GM12878 (cell line): Measurements from ENCODE around the gene STEAP2. TPM values are rescaled to one million over a fixed set of nuclear protein-coding genes. Genes with fewer than 3 reads are reported as not detected.
"Not testable (repeated sequence)": the region's sequence is repeated elsewhere in the genome, so short reads cannot be mapped to it uniquely, and the experiment has no call there.

Source experiments
- ATAC-seq: fragments of 200-7000 bp; cut with Tn5 transposase; 3 replicates; pipeline ENCODE4 v1.9.1; 2020; ENCODE audit warnings: mild to moderate bottlenecking, moderate library complexity
- BruUV-seq: library from RNA; stranded (reverse); fragments of 400-500 nt; replicated peaks from 2 replicates; lab custom pipeline; 2021; lab: Mats Ljungman, UMichigan
- CTCF ChIA-PET: fragments of 300-600 bp; sonication (Branson Sonifier 250); formaldehyde crosslinking; extraction: SDS; loops from one replicate; lab custom pipeline; 2021; ENCODE audit warnings: inconsistent platforms; lab: Yijun Ruan, JAX
- POLR2A ChIA-PET: fragments of 350-600 bp; formaldehyde crosslinking; extraction: SDS; loops from one replicate; lab custom pipeline; 2021; ENCODE audit warnings: inconsistent platforms; lab: Charles Lee
- RAD21 ChIA-PET: fragments of 300-600 bp; sonication (Branson Sonifier 250); formaldehyde crosslinking; loops from one replicate; lab custom pipeline; 2023; ENCODE audit warnings: antibody characterized with exemption; ENCODE audit not compliant: unreplicated experiment; lab: Charles Lee
- SMC1A ChIA-PET: fragments of 300-600 bp; sonication (Branson Sonifier 250); formaldehyde crosslinking; loops from one replicate; lab custom pipeline; 2023; ENCODE audit not compliant: unreplicated experiment, uncharacterized antibody; lab: Charles Lee
- DNase-seq: peaks from one replicate; pipeline ENCODE4 v3.0.0-alpha.2; 2011; ENCODE audit warnings: low read depth, low spot score
- FAIRE-seq: peaks from 3 replicates; lab custom pipeline; 2011; peaks lifted over from hg19 to GRCh38; lab: Jason Lieb, UNC
- H2AFZ ChIP-seq: 2 replicates; pipeline ENCODE4 v1.6.0; 2011; ENCODE audit warnings: low read depth, low read length, control low read depth; ENCODE audit not compliant: control insufficient read depth
- H3K27ac ChIP-seq: 2 replicates; pipeline ENCODE4 v1.5.1; 2011; ENCODE audit warnings: control low read depth; ENCODE audit not compliant: control insufficient read depth, insufficient read depth
- H3K27me3 ChIP-seq, 2 experiments: replicated peaks in 1 of 2; 2 replicates each; pipeline versions ENCODE4 v1.6.0 to v1.6.1; 2011; ENCODE audit warnings: low read length in 1 of 2; ENCODE audit not compliant: control insufficient read depth in 2 of 2, insufficient read depth in 2 of 2
- H3K36me3 ChIP-seq, 2 experiments: 2 replicates each; pipeline ENCODE4 v1.5.1; 2011; ENCODE audit warnings: low read length in 1 of 2; ENCODE audit not compliant: control insufficient read depth in 2 of 2, insufficient read depth in 2 of 2
- H3K4me1 ChIP-seq: 2 replicates; pipeline ENCODE4 v1.6.1; 2011; ENCODE audit warnings: mild to moderate bottlenecking, low read length, moderate library complexity, mixed read lengths; ENCODE audit not compliant: control insufficient read depth, insufficient read depth
- H3K4me2 ChIP-seq: 2 replicates; pipeline ENCODE4 v1.6.0; 2011; ENCODE audit warnings: control low read depth; ENCODE audit not compliant: control insufficient read depth, insufficient read depth
- H3K4me3 ChIP-seq: fragments of 200-600 bp; sonication (generic); 2 replicates; pipeline ENCODE4 v1.5.1; 2016
- H3K79me2 ChIP-seq: 2 replicates; pipeline ENCODE4 v1.6.0; 2011; ENCODE audit warnings: low read length; ENCODE audit not compliant: control insufficient read depth, insufficient read depth
- H3K9ac ChIP-seq: 2 replicates; pipeline ENCODE4 v1.8.0; 2011; ENCODE audit warnings: low read length, control low read depth, mixed read lengths; ENCODE audit not compliant: control insufficient read depth, insufficient read depth
- H3K9me3 ChIP-seq: replicated peaks from 3 replicates; pipeline ENCODE4 v1.5.1; 2011; ENCODE audit warnings: mild to moderate bottlenecking, low read length; ENCODE audit not compliant: control insufficient read depth, insufficient read depth
- H4K20me1 ChIP-seq: 2 replicates; pipeline ENCODE4 v1.6.0; 2011; ENCODE audit not compliant: control insufficient read depth, insufficient read depth
- BCL11A ChIP-seq: IDR thresholded peaks from 2 replicates; pipeline ENCODE4 v1.6.1; 2011; ENCODE audit warnings: low read depth, low read length
- EED ChIP-seq: sonication (generic); IDR thresholded peaks from 2 replicates; pipeline ENCODE4 v1.6.1; 2016; ENCODE audit warnings: antibody characterized with exemption, low read depth
- IKZF1 ChIP-seq: fragments of 450-650 bp; conservative IDR thresholded peaks from 2 replicates; pipeline ENCODE4 v1.6.1; 2017; ENCODE audit warnings: antibody characterized with exemption, mild to moderate bottlenecking
- IKZF2 ChIP-seq, 2 experiments: fragments of 450-650 bp; IDR thresholded peaks; 2 replicates each; pipeline ENCODE4 v1.6.1; 2017; ENCODE audit warnings: mild to moderate bottlenecking in 2 of 2, moderate library complexity in 2 of 2
- MYB ChIP-seq: fragments of 150-350 bp; IDR thresholded peaks from 2 replicates; pipeline ENCODE4 v1.6.1; 2014; ENCODE audit warnings: mild to moderate bottlenecking, low read depth, low read length, borderline replicate concordance
- SMAD1 ChIP-seq: fragments of 450-650 bp; IDR thresholded peaks from 2 replicates; pipeline ENCODE4 v1.6.1; 2018; ENCODE audit warnings: mild to moderate bottlenecking, low read depth; ENCODE audit not compliant: partially characterized antibody
- SPI1 ChIP-seq: IDR thresholded peaks from 2 replicates; pipeline ENCODE4 v1.6.1; 2011; ENCODE audit warnings: low read depth, mild to moderate bottlenecking, low read length, moderate library complexity, borderline replicate concordance; ENCODE audit not compliant: insufficient read depth
- WGBS: methylation state at CpG from one replicate; pipeline ENCODE4 v1.1.6; 2016; ENCODE audit warnings: low lambda C conversion rate; ENCODE audit not compliant: insufficient replicate concordance, insufficient coverage; ENCODE audit errors: missing lambda C conversion rate; 5-methylcytosine and 5-hydroxymethylcytosine counted together
- in situ Hi-C: fragments of 300-500 bp; cut with MboI; formaldehyde crosslinking; loops from 9 replicates; pipeline ENCODE4 v1.14.3; 2018; ENCODE audit warnings: mixed read lengths
- intact Hi-C: fragments of 100-400 bp; cut with micrococcal nuclease; formaldehyde crosslinking; loops from one replicate; pipeline ENCODE4 v1.14.2; 2022; ENCODE audit not compliant: unreplicated experiment
- polyA plus RNA-seq, 11 experiments: library from polyadenylated mRNA; depleted of rRNA in 4 of 11; unstranded in 6 of 11; stranded (reverse) in 5 of 11; fragments of >200 nt; fragmentation: Nextera tagmentation in 4 of 11; fragmentation: Illumina TruSeq in 1 of 11; extraction: Ambion mirVana in 4 of 11; extraction: Trizol in 1 of 11; gene quantifications; 1 replicate in 1 of 11; 2 replicates in 10 of 11; pipeline versions ENCODE4 v1.2.1 to v1.2.3, GENCODE V29; 2011 to 2016; ENCODE audit warnings: inconsistent platforms in 2 of 11, missing spikeins in 2 of 11, low read depth in 1 of 11
- total RNA-seq, 4 experiments: library from RNA; depleted of rRNA in 3 of 4; stranded (reverse); fragments of >200 nt in 3 of 4; fragmentation: Illumina TruSeq in 1 of 4; extraction: Trizol in 1 of 4; gene quantifications; 2 replicates each; pipeline versions ENCODE4 v1.2.1 to v1.2.3, GENCODE V29; 2013 to 2021

The STEAP2 gene
- total and polyA plus RNA-seq, 10 of the 15 experiments (the other 5 are each of a cell fraction or from before 2014, with no cell fraction given), result 0.64 to 17.6 (median 1.8) TPM

DNA sequence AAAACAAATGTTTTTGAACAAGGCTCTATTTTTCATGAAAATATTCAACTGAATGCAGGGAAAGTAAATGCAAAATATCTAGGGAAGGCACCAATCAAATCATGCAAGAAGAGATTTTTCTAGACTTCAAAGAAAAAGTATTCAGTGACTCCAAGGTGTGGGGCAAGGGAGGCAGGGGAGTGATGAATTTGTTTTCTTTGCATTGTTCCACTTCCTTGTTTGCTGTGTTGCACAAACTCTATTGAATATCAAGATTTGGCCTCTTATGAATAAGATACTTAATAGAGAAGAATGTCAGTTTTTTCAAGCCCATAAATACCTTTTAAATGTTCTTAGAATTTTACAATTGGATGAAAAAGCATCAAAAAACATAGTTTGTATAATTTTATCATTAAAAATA is 30.9 kb upstream of the STEAP2 start:
- in situ Hi-C loops (no loop called here), intact Hi-C loops (no loop called here)
- H3K4me3 ChIP-seq, result no peak overlapping the region
- H3K4me2 ChIP-seq, result 0 out of 2 replicates have a peak overlapping the region, but pooled peaks have one; percentile 3
- ChIA-PET RAD21 (interaction anchor here (1.2 to 2.0 kb wide), 3 partner anchors 26 to 63 kb away, joined by 3 to 9 read pairs (median 5); partner anchors contain the start of gene STEAP2), SMC1A (interaction anchor here (0.9 to 5.1 kb wide), 6 partner anchors 8 to 63 kb away, joined by 3 to 33 read pairs (median 16); partner anchors contain the start of gene CFAP69), CTCF (interaction anchor here (1.1 to 1.2 kb wide), 2 partner anchors 27 to 55 kb away, joined by 4 to 5 read pairs; partner anchors contain the start of gene STEAP1), POLR2A (no interaction called here)
- no peak for DNase-seq
- peaks cover 23% of the 10 kb centered on the region for H3K4me1 ChIP-seq
- no peak overlapping the region for H2AFZ ChIP-seq
- FAIRE-seq, result no peak
- peaks cover 11% of the 10 kb centered on the region; the same call in 2 of the 3 replicates for H3K9me3 ChIP-seq
- BruUV-seq, result no TSS peak
- TF ChIP-seq SPI1 (peak; percentile 31; the same call in 1 of the 2 replicates), BCL11A (no peak)
- peak; percentile 9; the same call in 1 of the 3 replicates for ATAC-seq
- H3K36me3 ChIP-seq, result no peaks in the 10 kb centered on the region
- no peak overlapping the region for H3K27ac ChIP-seq
- no peak overlapping the region for H3K9ac ChIP-seq
- no peaks in the 10 kb centered on the region for H3K79me2 ChIP-seq
- no peaks in the 10 kb centered on the region for H3K27me3 ChIP-seq
- no peaks in the 10 kb centered on the region for H4K20me1 ChIP-seq

GRCh38 chr7:90181485-90181884 is 30.1 kb upstream of the STEAP2 start:
- ChIA-PET RAD21 (interaction anchor here (2.0 kb wide), 1 partner anchor 30 kb away, joined by 9 read pairs; the partner anchor contains the start of gene STEAP2), SMC1A (interaction anchor here (0.9 to 5.1 kb wide), 2 partner anchors 12 to 62 kb away, joined by 3 to 33 read pairs; partner anchors contain the start of gene CFAP69), CTCF (no interaction called here), POLR2A (no interaction called here)
- Histone ChIP-seq H3K27ac (no peak overlapping the region), H3K9me3 (peaks cover 3% of the 10 kb centered on the region; the same call in 2 of the 3 replicates), H3K9ac (no peak overlapping the region), H3K4me2 (no peak overlapping the region), H4K20me1 (no peaks in the 10 kb centered on the region), H3K79me2 (no peaks in the 10 kb centered on the region), H3K36me3 (no peaks in the 10 kb centered on the region), H2AFZ (no peak overlapping the region), H3K27me3 (no peaks in the 10 kb centered on the region), H3K4me1 (peaks cover 23% of the 10 kb centered on the region), H3K4me3 (no peak overlapping the region)
- in situ Hi-C loops (no loop called here), intact Hi-C loops (no loop called here)
- DNase-seq (no peak), FAIRE-seq (no peak), ATAC-seq (no peak)
- BruUV-seq, result no TSS peak
- TF ChIP-seq IKZF1 (peak; percentile 67), IKZF2 (IDR thresholded peaks at IDR 0.05) (peak; percentile 41 to 42; a peak in 2 of 4 replicates), EED (peak; percentile 44; the same call in 1 of the 2 replicates), MYB (no peak), SMAD1 (no peak)

DNA sequence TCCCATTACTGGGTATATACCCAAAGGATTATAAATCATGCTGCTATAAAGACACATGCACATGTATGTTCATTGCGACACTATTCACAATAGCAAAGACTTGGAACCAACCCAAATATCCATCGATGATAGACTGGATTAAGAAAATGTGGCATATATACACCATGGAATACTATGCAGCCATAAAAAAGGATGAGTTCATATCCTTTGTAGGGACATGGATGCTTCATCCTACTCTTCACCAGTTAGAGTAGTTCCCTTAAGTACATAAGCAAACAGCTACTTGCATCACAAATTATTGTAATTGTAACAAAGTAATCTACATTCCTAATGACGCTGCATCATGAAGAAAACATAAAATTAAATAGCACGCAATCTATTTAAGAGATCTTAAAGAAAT is 25.2 kb upstream of the STEAP2 start:
- ChIA-PET SMC1A (interaction anchor here (0.9 to 5.9 kb wide), 9 partner anchors 11 to 65 kb away, joined by 3 to 58 read pairs (median 17); partner anchors contain the start of gene STEAP2), RAD21 (interaction anchor here (0.8 to 4.3 kb wide), 3 partner anchors 8 to 65 kb away, joined by 3 to 18 read pairs (median 3); no protein-coding TSS in a partner anchor), CTCF (interaction anchor here (0.8 to 1.6 kb wide), 3 partner anchors 8 to 24 kb away, joined by 3 to 5 read pairs (median 3); no protein-coding TSS in a partner anchor), POLR2A (interaction anchor here (0.7 to 1.4 kb wide), 2 partner anchors 8 to 74 kb away, joined by 3 to 6 read pairs; no protein-coding TSS in a partner anchor)
- H4K20me1 ChIP-seq, H3K4me3 ChIP-seq, BruUV-seq, H3K4me1 ChIP-seq, H2AFZ ChIP-seq, H3K79me2 ChIP-seq, H3K4me2 ChIP-seq, H3K27me3 ChIP-seq, ATAC-seq, H3K9ac ChIP-seq, H3K27ac ChIP-seq, intact Hi-C loops, FAIRE-seq, DNase-seq, H3K36me3 ChIP-seq, H3K9me3 ChIP-seq, in situ Hi-C loops: not testable (repeated sequence)
- 52% methylated on average over 4 of the region's 4 CpGs for WGBS
